H54 (cell line): ENCODE data around the gene TMEM168.

Source experiments
- DNase-seq: peaks from one replicate; pipeline ENCODE4 v3.0.0; 2011; ENCODE audit warnings: low spot score, mixed read lengths; ENCODE audit not compliant: insufficient read length
- FAIRE-seq: peaks from 3 replicates; lab custom pipeline; 2011; peaks lifted over from hg19 to GRCh38; lab: Jason Lieb, UNC
- POLR2A ChIP-seq: IDR thresholded peaks from 2 replicates; pipeline ENCODE4 v1.6.1; 2011; ENCODE audit warnings: low read depth, mild to moderate bottlenecking, low read length

TMEM168 gene

GRCh38 chr7:112714917-112715316, 75.3 kb downstream of the TMEM168 start:
- DNase-seq (no peak), FAIRE-seq (no peak)
- no peak for TF ChIP-seq POLR2A
